ENCODE results near the gene ADRM1. TPM values are rescaled to one million over a fixed set of nuclear protein-coding genes. Genes with fewer than 3 reads are reported as not detected.

The ADRM1 gene
- total RNA-seq, 1 experiment from 2014 or later, result 173 TPM

DNA sequence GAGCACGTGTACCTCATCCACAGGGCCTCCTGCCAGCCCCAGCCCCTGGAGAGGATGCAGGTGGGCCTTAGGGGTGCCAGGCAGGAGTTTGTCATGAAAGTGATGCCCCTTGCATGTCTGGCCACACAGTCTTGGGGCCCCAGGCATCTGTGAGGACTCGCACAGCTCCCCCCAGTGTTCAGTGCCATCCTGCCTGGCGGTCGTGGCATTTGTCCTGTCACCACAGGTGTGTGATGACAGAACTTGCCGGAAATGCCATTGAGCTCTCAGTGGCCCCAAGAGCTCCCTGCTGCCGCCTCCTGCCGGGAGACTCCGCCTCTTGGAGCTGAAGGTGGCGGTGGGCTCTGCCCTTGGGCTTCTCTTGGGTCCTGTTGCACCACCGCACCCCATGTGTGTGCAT lies 30.6 kb upstream of the ADRM1 start:
- Histone ChIP-seq H3K4me3 (no peak overlapping the region), H3K9me3 (ENCODE audit: insufficient read depth, low read depth) (no peaks in the 10 kb centered on the region), H3K27me3 (ENCODE audit: insufficient read depth, low read depth) (no peaks in the 10 kb centered on the region), H3F3A (ENCODE audit: insufficient read depth, low read depth) (peaks cover 2% of the 10 kb centered on the region; the same call in 1 of the 2 replicates), H4K20me1 (ENCODE audit: insufficient read depth) (peaks cover 72% of the 10 kb centered on the region), H3K36me3 (ENCODE audit: low read depth) (peaks cover 10% of the 10 kb centered on the region; the same call in 1 of the 2 replicates), H3K4me2 (no peak overlapping the region), H3K79me2 (ENCODE audit: low read depth) (no peaks in the 10 kb centered on the region), H2AFZ (no peak overlapping the region), H3K4me1 (replicated peaks; ENCODE audit: insufficient read depth) (no peaks in the 10 kb centered on the region), H3K27ac (no peak overlapping the region), H3K9me2 (ENCODE audit: insufficient read depth) (no peaks in the 10 kb centered on the region)
- TF ChIP-seq EZH2 (IDR thresholded peaks at IDR 0.05; ENCODE audit: low read depth), result no peak
- TF ChIP-seq, protein P1, sequence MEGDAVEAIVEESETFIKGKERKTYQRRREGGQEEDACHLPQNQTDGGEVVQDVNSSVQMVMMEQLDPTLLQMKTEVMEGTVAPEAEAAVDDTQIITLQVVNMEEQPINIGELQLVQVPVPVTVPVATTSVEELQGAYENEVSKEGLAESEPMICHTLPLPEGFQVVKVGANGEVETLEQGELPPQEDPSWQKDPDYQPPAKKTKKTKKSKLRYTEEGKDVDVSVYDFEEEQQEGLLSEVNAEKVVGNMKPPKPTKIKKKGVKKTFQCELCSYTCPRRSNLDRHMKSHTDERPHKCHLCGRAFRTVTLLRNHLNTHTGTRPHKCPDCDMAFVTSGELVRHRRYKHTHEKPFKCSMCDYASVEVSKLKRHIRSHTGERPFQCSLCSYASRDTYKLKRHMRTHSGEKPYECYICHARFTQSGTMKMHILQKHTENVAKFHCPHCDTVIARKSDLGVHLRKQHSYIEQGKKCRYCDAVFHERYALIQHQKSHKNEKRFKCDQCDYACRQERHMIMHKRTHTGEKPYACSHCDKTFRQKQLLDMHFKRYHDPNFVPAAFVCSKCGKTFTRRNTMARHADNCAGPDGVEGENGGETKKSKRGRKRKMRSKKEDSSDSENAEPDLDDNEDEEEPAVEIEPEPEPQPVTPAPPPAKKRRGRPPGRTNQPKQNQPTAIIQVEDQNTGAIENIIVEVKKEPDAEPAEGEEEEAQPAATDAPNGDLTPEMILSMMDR (conservative IDR thresholded peaks at IDR 0.05), result no peak
- POLR2A ChIA-PET (ENCODE audit: unreplicated experiment), result no interaction called here
- BruUV-seq (replicated peaks), result no TSS peak
- CTCF ChIA-PET, result interaction anchor here (0.6 kb wide), 1 partner anchor 199 kb away, joined by 4 read pairs; no protein-coding TSS in a partner anchor
- intact Hi-C loops (cut with micrococcal nuclease; ENCODE audit: unreplicated experiment), result no loop called here
- no peak for DNase-seq

DNA sequence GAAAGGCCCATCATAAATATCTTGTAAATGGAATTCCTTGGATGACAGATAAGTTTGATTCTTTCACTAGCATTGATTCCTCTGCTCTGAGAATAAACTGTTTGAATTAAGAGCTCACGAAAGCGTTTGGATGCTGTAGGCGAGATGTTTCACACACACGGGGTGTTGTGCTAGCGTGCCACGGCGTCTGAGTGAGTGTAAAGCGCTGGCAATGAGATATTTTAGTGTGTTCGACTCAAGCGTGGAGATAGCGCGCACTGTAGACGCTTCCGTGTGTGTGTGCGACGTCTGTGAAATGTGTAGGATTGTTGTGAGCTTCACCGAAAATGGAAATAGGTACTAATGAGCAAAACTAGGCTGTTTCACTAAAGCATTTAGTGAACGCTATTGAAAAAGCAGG lies 29.4 kb upstream of the ADRM1 start:
- ChIA-PET CTCF (no interaction called here), POLR2A (ENCODE audit: unreplicated experiment) (no interaction called here)
- Histone ChIP-seq H4K20me1 (ENCODE audit: insufficient read depth) (peaks cover 66% of the 10 kb centered on the region), H3K4me1 (replicated peaks; ENCODE audit: insufficient read depth) (no peaks in the 10 kb centered on the region), H3K9me2 (ENCODE audit: insufficient read depth) (no peaks in the 10 kb centered on the region), H3K9me3 (ENCODE audit: insufficient read depth, low read depth) (no peaks in the 10 kb centered on the region), H3K27me3 (ENCODE audit: insufficient read depth, low read depth) (no peaks in the 10 kb centered on the region), H3F3A (ENCODE audit: insufficient read depth, low read depth) (no peaks in the 10 kb centered on the region; the same call in 1 of the 2 replicates), H3K36me3 (ENCODE audit: low read depth) (peaks cover 14% of the 10 kb centered on the region; the same call in 1 of the 2 replicates), H3K79me2 (ENCODE audit: low read depth) (no peaks in the 10 kb centered on the region), H2AFZ (no peak overlapping the region), H3K4me2 (no peak overlapping the region), H3K27ac (no peak overlapping the region), H3K4me3 (no peak overlapping the region)
- intact Hi-C loops (cut with micrococcal nuclease; ENCODE audit: unreplicated experiment), result no loop called here
- no peak for TF ChIP-seq EZH2 (IDR thresholded peaks at IDR 0.05; ENCODE audit: low read depth)
- TF ChIP-seq, protein P1 (conservative IDR thresholded peaks at IDR 0.05), result no peak
- DNase-seq, result no peak
- no TSS peak for BruUV-seq (replicated peaks)

DNA sequence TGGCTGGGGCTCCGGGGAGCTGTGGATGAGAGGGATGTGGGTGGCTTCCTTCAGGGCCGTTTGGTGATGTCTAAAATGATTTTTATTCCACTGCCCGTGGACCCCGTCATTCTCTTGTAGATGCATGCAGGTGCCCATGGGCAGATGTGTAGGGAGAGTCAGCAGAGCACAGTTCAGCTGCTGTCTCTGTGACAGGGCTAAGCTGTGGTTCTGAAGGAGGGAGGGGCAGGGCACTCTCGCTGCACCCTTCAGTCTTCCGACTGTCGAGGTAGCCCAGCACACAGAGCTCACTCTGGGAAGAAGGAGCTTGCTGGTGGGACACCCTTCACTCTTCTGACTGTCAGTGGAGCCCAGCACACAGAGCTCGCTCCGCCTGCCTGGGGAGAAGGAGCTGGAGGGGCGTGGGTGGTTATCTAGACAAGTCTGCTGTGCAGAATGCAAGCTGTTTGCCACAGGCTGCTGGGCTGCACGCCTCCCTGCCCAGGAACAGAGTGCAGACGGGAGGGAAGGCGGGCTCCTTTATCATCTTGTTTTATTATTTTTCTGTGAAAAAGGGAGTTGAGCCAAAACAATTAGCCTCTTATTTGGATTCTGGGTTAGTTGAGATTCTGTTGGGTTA lies 28.4 kb upstream of the ADRM1 start:
- intact Hi-C loops (cut with micrococcal nuclease; ENCODE audit: unreplicated experiment), result no loop called here
- ChIA-PET CTCF (no interaction called here), POLR2A (ENCODE audit: unreplicated experiment) (no interaction called here)
- H3K79me2 ChIP-seq (ENCODE audit: low read depth), result no peaks in the 10 kb centered on the region
- H3F3A ChIP-seq (ENCODE audit: insufficient read depth, low read depth), result no peaks in the 10 kb centered on the region; the same call in 1 of the 2 replicates
- peaks cover 60% of the 10 kb centered on the region for H4K20me1 ChIP-seq (ENCODE audit: insufficient read depth)
- no peaks in the 10 kb centered on the region for H3K4me1 ChIP-seq (replicated peaks; ENCODE audit: insufficient read depth)
- no peak overlapping the region for H3K4me3 ChIP-seq
- no peak overlapping the region for H2AFZ ChIP-seq
- DNase-seq, result no peak
- no peaks in the 10 kb centered on the region for H3K9me2 ChIP-seq (ENCODE audit: insufficient read depth)
- no peak overlapping the region for H3K4me2 ChIP-seq
- no peaks in the 10 kb centered on the region for H3K27me3 ChIP-seq (ENCODE audit: insufficient read depth, low read depth)
- no peak for TF ChIP-seq EZH2 (IDR thresholded peaks at IDR 0.05; ENCODE audit: low read depth)
- no peak overlapping the region for H3K27ac ChIP-seq
- no peaks in the 10 kb centered on the region for H3K9me3 ChIP-seq (ENCODE audit: insufficient read depth, low read depth)
- peaks cover 17% of the 10 kb centered on the region; the same call in 1 of the 2 replicates for H3K36me3 ChIP-seq (ENCODE audit: low read depth)
- no TSS peak for BruUV-seq (replicated peaks)

DNA sequence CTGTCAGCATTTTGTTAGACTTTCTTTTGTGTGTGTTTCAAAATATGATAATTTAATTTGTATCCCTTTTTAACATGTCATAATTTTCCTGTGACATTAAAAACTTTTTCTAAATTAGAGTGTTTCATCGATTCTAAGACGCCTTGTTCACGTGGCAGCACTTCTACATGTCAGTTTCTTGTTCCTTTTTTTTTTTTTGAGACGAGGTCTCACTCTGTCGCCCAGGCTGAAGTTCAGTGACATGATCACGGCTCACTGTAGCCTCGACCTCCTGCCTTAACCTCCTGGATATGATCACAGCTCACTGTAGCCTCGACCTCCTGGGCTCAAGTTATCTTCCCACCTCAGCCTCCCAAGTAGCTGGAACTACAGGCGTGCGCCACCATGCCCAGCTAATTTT lies 27.6 kb upstream of the ADRM1 start:
- DNase-seq, result no peak
- no peak overlapping the region for H2AFZ ChIP-seq
- ChIA-PET CTCF (no interaction called here), POLR2A (ENCODE audit: unreplicated experiment) (no interaction called here)
- H3K4me1 ChIP-seq (replicated peaks; ENCODE audit: insufficient read depth), result no peaks in the 10 kb centered on the region
- H3K9me3 ChIP-seq (ENCODE audit: insufficient read depth, low read depth), result no peaks in the 10 kb centered on the region
- H3K4me2 ChIP-seq, result no peak overlapping the region
- no peaks in the 10 kb centered on the region for H3K79me2 ChIP-seq (ENCODE audit: low read depth)
- H3K27me3 ChIP-seq (ENCODE audit: insufficient read depth, low read depth), result no peaks in the 10 kb centered on the region
- BruUV-seq (replicated peaks), result no TSS peak
- no peaks in the 10 kb centered on the region; the same call in 1 of the 2 replicates for H3F3A ChIP-seq (ENCODE audit: insufficient read depth, low read depth)
- H4K20me1 ChIP-seq (ENCODE audit: insufficient read depth), result peaks cover 60% of the 10 kb centered on the region
- intact Hi-C loops (cut with micrococcal nuclease; ENCODE audit: unreplicated experiment), result no loop called here
- TF ChIP-seq, protein P1 (conservative IDR thresholded peaks at IDR 0.05), result no peak
- TF ChIP-seq EZH2 (IDR thresholded peaks at IDR 0.05; ENCODE audit: low read depth), result no peak
- peaks cover 18% of the 10 kb centered on the region for H3K36me3 ChIP-seq (ENCODE audit: low read depth)
- H3K27ac ChIP-seq, result no peak overlapping the region
- no peak overlapping the region for H3K4me3 ChIP-seq
- H3K9me2 ChIP-seq (ENCODE audit: insufficient read depth), result no peaks in the 10 kb centered on the region

All from PC-9 (cell line).